K562 (cell line): ENCODE measurements around the gene TANC1. TPM values are rescaled to one million over a fixed set of nuclear protein-coding genes. Genes with fewer than 3 reads are reported as not detected.

Experiments
- CHD1 ChIP-seq: fragments of 200-600 bp; sonication (generic); IDR thresholded peaks from one replicate; pipeline ENCODE4 v1.6.1; 2012; ENCODE audit warnings: mild to moderate bottlenecking, moderate library complexity, low read length, inconsistent platforms
- HOXB6 ChIP-seq: fragments of 250-450 bp; sonication (Bioruptor Pico); IDR thresholded peaks from 2 replicates; pipeline ENCODE4 v1.5.1; 2022; ENCODE audit warnings: mild to moderate bottlenecking, borderline replicate concordance
- KLF1 ChIP-seq: fragments of 450-650 bp; IDR thresholded peaks from 2 replicates; pipeline ENCODE4 v1.6.1; 2016; ENCODE audit warnings: missing genetic modification characterization, missing compliant biosample characterization
- L3MBTL2 ChIP-seq: fragments of 450-650 bp; IDR thresholded peaks from 2 replicates; pipeline ENCODE4 v1.6.1; 2016; ENCODE audit warnings: mild to moderate bottlenecking, moderate library complexity
- MGA ChIP-seq: fragments of 450-650 bp; IDR thresholded peaks from 2 replicates; pipeline ENCODE4 v1.6.1; 2016; ENCODE audit warnings: mild to moderate bottlenecking, moderate library complexity
- MTA2 ChIP-seq: fragments of 450-650 bp; IDR thresholded peaks from 2 replicates; pipeline ENCODE4 v1.6.1; 2016; ENCODE audit warnings: low read depth
- MYC ChIP-seq, 2 experiments: fragments of 250-450 bp in 1 of 2; sonication (Bioruptor Pico) in 1 of 2; IDR thresholded peaks; 2 replicates each; pipeline versions ENCODE4 v1.5.1 to v1.6.1; 2012 to 2021; ENCODE audit warnings: low read depth in 2 of 2, borderline replicate concordance in 1 of 2, improper control_type of control experiment in 1 of 2, low read length in 1 of 2, mild to moderate bottlenecking in 1 of 2, moderate library complexity in 1 of 2
- PHF8 ChIP-seq: fragments of 200-600 bp; sonication (generic); IDR thresholded peaks from 2 replicates; pipeline ENCODE4 v1.6.1; 2012; ENCODE audit warnings: mixed run types, mild to moderate bottlenecking, inconsistent platforms, low read length, moderate library complexity, borderline replicate concordance
- PPARD ChIP-seq: fragments of 250-450 bp; sonication (Bioruptor Pico); IDR thresholded peaks from 2 replicates; pipeline ENCODE4 v1.8.0; 2022; ENCODE audit warnings: inconsistent platforms, mild to moderate bottlenecking, moderate library complexity
- XRCC4 ChIP-seq: IDR thresholded peaks from one replicate; pipeline ENCODE4 v1.6.1; 2011; ENCODE audit not compliant: insufficient read depth, insufficient read length; ENCODE audit errors: extremely low read depth
- ZFP36 ChIP-seq: fragments of 150-350 bp; IDR thresholded peaks from 2 replicates; pipeline ENCODE4 v1.6.1; 2018; ENCODE audit warnings: low read length, low read depth; ENCODE audit not compliant: partially characterized antibody
- polyA plus RNA-seq, 8 experiments: library from polyadenylated mRNA; depleted of rRNA in 4 of 8; stranded (reverse) in 5 of 8; unstranded in 3 of 8; fragments of >200 nt; fragmentation: Nextera tagmentation in 2 of 8; fragmentation: Illumina TruSeq in 1 of 8; extraction: Ambion mirVana in 2 of 8; extraction: Trizol in 1 of 8; gene quantifications; 2 replicates each; pipeline versions ENCODE4 v1.2.1 to v1.2.3, GENCODE V29; 2011 to 2014; ENCODE audit warnings: inconsistent platforms in 1 of 8, missing spikeins in 1 of 8
- total RNA-seq, 7 experiments: library from RNA; depleted of rRNA in 6 of 7; stranded (reverse); fragments of >200 nt in 6 of 7; fragmentation: Illumina TruSeq in 2 of 7; extraction: Trizol in 2 of 7; gene quantifications; 2 replicates each; pipeline versions ENCODE4 v1.2.1 to v1.2.3, GENCODE V29; 2011 to 2021; ENCODE audit warnings: low replicate concordance in 1 of 7
- TF ChIP-seq, protein P1 (sequence below): fragments of 150-350 bp; IDR thresholded peaks from 2 replicates; pipeline ENCODE4 v1.6.1; 2014; ENCODE audit warnings: low read depth, mild to moderate bottlenecking, low read length, borderline replicate concordance

TANC1 gene
- total and polyA plus RNA-seq, 9 of the 15 experiments (the other 6 are each of a cell fraction or from before 2014, with no cell fraction given), result under 0.01 to 0.20 (median 0.07) TPM; not detected in 1

GRCh38 chr2:159003555-159003954 lies 35.1 kb downstream of the TANC1 start (continued):
- TF ChIP-seq MTA2 (no peak), HOXB6 (no peak), XRCC4 (no peak), MYC (IDR thresholded peaks at IDR 0.05; ENCODE audit: low read depth, low read length) (no peak; the same call in 1 of the 2 replicates), MYC (CRISPR knock-in tag; IDR thresholded peaks at IDR 0.05; ENCODE audit: borderline replicate concordance, low read depth) (no peak), PHF8 (no peak), PPARD (CRISPR knock-in tag) (no peak), L3MBTL2 (peak; percentile 92), ZFP36 (no peak), MGA (peak; percentile 85), CHD1 (no peak), KLF1 (no peak)
- TF ChIP-seq, protein P1, sequence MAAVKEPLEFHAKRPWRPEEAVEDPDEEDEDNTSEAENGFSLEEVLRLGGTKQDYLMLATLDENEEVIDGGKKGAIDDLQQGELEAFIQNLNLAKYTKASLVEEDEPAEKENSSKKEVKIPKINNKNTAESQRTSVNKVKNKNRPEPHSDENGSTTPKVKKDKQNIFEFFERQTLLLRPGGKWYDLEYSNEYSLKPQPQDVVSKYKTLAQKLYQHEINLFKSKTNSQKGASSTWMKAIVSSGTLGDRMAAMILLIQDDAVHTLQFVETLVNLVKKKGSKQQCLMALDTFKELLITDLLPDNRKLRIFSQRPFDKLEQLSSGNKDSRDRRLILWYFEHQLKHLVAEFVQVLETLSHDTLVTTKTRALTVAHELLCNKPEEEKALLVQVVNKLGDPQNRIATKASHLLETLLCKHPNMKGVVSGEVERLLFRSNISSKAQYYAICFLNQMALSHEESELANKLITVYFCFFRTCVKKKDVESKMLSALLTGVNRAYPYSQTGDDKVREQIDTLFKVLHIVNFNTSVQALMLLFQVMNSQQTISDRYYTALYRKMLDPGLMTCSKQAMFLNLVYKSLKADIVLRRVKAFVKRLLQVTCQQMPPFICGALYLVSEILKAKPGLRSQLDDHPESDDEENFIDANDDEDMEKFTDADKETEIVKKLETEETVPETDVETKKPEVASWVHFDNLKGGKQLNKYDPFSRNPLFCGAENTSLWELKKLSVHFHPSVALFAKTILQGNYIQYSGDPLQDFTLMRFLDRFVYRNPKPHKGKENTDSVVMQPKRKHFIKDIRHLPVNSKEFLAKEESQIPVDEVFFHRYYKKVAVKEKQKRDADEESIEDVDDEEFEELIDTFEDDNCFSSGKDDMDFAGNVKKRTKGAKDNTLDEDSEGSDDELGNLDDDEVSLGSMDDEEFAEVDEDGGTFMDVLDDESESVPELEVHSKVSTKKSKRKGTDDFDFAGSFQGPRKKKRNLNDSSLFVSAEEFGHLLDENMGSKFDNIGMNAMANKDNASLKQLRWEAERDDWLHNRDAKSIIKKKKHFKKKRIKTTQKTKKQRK, result no peak
